Measurements from ENCODE around the gene EXT2.
A peak's percentile ranks its signal among the peaks of the same experiment; 100 is the strongest.

EXT2 gene

GRCh38 chr11:44208976-44209603 is 113.6 kb downstream of the EXT2 start:
- DNase-seq = no peak

GRCh38 chr11:44212128-44212527 is 116.7 kb downstream of the EXT2 start:
- DNase-seq = no peak

- no peak for DNase-seq
Observed at GRCh38 chr11:44213148-44213547, 117.7 kb downstream of the EXT2 start.

GRCh38 chr11:44217432-44217831 is 122.0 kb downstream of the EXT2 start:
- no peak for DNase-seq

- no peak for DNase-seq
Observed at GRCh38 chr11:44219830-44220796, 124.6 kb downstream of the EXT2 start.

GRCh38 chr11:44221456-44221855 is 126.0 kb downstream of the EXT2 start:
- DNase-seq = no peak

- DNase-seq = no peak
Observed at GRCh38 chr11:44221992-44222391, 126.5 kb downstream of the EXT2 start.

GRCh38 chr11:44223238-44223637 is 127.8 kb downstream of the EXT2 start:
- no peak for DNase-seq

GRCh38 chr11:44224867-44225501 is 129.5 kb downstream of the EXT2 start:
- no peak for DNase-seq

- DNase-seq = no peak
Observed at GRCh38 chr11:44226490-44226889, 131.0 kb downstream of the EXT2 start.

- DNase-seq = no peak
Observed at GRCh38 chr11:44226945-44227344, 131.5 kb downstream of the EXT2 start.

- DNase-seq = no peak
Observed at GRCh38 chr11:44228379-44228778, 132.9 kb downstream of the EXT2 start.

GRCh38 chr11:44229098-44229497 is 133.6 kb downstream of the EXT2 start:
- peak; percentile 15 for DNase-seq

GRCh38 chr11:44229624-44230023 is 134.1 kb downstream of the EXT2 start:
- DNase-seq = no peak

- no peak for DNase-seq
Observed at GRCh38 chr11:44235765-44236201, 140.3 kb downstream of the EXT2 start.

GRCh38 chr11:44236296-44236695 is 140.8 kb downstream of the EXT2 start:
- no peak for DNase-seq

GRCh38 chr11:44237156-44237555 is 141.7 kb downstream of the EXT2 start:
- no peak for DNase-seq

- DNase-seq = no peak
Observed at GRCh38 chr11:44241851-44242250, 146.4 kb downstream of the EXT2 start.

- DNase-seq = no peak
Observed at GRCh38 chr11:44243086-44243485, 147.6 kb downstream of the EXT2 start.

GRCh38 chr11:44243595-44244343 is 148.3 kb downstream of the EXT2 start:
- no peak for DNase-seq

GRCh38 chr11:44244639-44245310 is 149.3 kb downstream of the EXT2 start:
- DNase-seq = no peak

- DNase-seq = no peak
Observed at GRCh38 chr11:44246726-44247125, 151.2 kb downstream of the EXT2 start.

All from NCI-H1694 treated with DMSO at 0.1 percent for 48 hours (cell line).